GM06990 (cell line): ENCODE data around the gene AHNAK.
"Not testable (repeated sequence)": the region's sequence is repeated elsewhere in the genome, so short reads cannot be mapped to it uniquely, and the experiment has no call there.

ENCODE experiments used
- DNase-seq: peaks from one replicate; pipeline ENCODE4 v3.0.0-alpha.2; 2011; ENCODE audit not compliant: insufficient read length; ENCODE audit errors: extremely low read depth
- H3K27me3 ChIP-seq: replicated peaks from 2 replicates; pipeline ENCODE4 v1.6.0; 2011; ENCODE audit warnings: low read length; ENCODE audit not compliant: control insufficient read depth, insufficient read depth
- H3K36me3 ChIP-seq: 2 replicates; pipeline ENCODE4 v1.5.1; 2011; ENCODE audit warnings: low read length; ENCODE audit not compliant: control insufficient read depth, insufficient read depth
- H3K4me3 ChIP-seq: replicated peaks from 2 replicates; pipeline ENCODE4 v1.5.1; 2011; ENCODE audit warnings: low read depth, mild to moderate bottlenecking, control low read depth, low read length
- TF ChIP-seq, protein P1 (sequence below): IDR thresholded peaks from 2 replicates; pipeline ENCODE4 v1.5.1; 2011; ENCODE audit warnings: low read length, control low read depth, mild to moderate bottlenecking, inconsistent platforms; ENCODE audit not compliant: insufficient read depth, poor library complexity, severe bottlenecking

AHNAK gene

DNA sequence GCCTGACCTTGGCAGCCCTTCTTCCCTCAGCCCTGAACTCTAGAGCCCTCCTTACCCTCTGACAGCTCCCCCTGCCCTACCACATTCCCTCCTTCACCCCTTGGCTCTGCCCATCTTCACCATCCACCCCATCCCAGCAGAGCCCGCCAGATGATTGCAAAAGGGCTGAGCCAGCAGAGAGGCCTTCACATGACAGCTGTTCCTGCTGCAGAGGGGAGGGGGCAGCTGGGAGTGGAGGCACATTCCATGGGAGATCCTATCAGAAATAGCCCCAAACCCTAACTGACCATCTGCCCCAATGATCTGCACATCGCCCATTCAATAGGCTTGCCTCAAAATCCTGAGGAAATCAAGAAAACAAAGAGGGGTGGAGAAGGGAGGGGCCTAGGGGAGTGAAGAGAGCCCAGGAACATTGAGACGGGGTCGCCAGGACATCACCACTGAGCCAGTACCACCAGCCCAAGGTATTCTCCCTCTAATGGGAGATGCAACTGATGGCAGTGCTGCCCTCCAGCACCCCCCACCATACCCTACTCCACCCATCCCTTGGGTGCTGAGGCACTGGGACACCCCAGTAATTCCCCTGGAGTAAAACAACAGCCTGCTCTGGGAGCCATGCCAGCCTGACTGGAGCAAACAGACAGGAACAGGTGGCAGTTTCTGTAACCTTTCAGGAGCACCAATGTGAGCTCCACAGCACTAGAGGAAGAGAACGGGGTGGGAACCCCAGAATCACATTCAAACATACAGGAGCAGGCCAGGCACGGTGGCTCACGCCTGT, 8.0 kb upstream of the AHNAK start:
- TF ChIP-seq, protein P1, sequence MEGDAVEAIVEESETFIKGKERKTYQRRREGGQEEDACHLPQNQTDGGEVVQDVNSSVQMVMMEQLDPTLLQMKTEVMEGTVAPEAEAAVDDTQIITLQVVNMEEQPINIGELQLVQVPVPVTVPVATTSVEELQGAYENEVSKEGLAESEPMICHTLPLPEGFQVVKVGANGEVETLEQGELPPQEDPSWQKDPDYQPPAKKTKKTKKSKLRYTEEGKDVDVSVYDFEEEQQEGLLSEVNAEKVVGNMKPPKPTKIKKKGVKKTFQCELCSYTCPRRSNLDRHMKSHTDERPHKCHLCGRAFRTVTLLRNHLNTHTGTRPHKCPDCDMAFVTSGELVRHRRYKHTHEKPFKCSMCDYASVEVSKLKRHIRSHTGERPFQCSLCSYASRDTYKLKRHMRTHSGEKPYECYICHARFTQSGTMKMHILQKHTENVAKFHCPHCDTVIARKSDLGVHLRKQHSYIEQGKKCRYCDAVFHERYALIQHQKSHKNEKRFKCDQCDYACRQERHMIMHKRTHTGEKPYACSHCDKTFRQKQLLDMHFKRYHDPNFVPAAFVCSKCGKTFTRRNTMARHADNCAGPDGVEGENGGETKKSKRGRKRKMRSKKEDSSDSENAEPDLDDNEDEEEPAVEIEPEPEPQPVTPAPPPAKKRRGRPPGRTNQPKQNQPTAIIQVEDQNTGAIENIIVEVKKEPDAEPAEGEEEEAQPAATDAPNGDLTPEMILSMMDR, result no peak
- Histone ChIP-seq H3K4me3 (no peak overlapping the region), H3K27me3 (no peaks in the 10 kb centered on the region), H3K36me3 (peaks cover 8% of the 10 kb centered on the region)
- no peak for DNase-seq

DNA sequence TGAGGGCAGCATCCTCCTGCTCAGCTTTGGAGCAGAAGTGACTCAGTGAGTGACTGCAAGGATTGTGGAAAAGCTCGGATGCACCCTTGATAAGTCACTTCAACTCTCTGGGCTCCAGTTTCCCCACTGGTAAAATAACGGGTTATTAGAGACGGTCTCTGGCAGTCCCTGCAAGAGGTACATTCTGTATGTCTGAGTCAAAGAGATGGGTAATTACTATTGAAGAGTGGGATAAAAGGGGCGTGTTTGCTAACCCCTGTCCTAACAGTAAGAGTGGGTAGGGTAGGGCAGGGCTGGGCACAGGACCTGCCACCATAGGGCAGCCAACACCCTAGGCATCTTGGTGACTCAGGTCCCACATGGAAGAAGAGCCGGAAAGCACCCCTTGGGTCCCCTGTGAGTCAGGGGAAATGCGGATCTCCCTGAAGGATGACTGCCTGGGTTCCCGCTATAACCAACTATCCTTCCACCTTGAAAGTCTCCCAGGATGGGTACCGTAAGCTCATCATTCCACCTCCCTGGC, 7.3 kb upstream of the AHNAK start:
- H3K4me3 ChIP-seq, result no peak overlapping the region
- TF ChIP-seq, protein P1, result no peak
- no peak for DNase-seq
- H3K36me3 ChIP-seq, result peaks cover 3% of the 10 kb centered on the region
- no peaks in the 10 kb centered on the region for H3K27me3 ChIP-seq

DNA sequence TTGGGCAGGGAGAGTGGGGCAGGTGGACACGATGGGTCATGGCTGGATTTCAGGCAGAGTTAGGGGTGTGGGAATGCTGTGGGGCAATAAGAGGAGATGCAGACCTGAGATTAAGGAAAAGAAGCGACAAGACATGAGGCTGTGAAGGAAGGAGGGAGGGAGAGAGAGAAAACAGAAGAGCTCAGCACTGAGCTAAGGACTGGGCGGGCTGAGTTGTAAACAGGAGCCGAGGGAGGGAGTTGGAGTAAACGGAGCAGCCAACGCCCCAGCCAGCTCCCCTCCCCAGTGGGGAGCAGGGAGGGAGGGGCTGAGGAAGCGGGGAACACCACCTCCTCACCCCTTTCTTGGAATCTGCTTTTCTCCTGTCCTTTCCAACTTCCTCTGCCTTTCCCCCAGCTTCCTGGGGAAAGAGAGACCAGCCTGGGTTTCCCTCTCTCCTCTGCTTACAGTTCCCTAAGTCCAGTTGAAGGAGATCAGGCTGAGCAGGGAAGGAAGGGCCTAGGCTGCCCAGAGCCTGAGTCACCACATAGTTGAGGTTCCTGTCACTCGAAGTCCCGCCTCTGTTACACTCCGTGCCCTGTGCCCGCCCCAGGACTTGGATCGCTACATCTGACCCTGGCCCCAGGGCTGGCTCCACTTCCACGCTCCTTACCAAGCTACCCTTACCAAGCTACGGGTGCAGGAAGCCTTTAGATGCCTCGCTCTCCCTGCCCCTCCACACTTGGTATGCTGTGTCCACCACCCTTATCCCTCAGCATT, 6.7 kb upstream of the AHNAK start:
- Histone ChIP-seq H3K27me3 (no peaks in the 10 kb centered on the region), H3K4me3 (no peak overlapping the region), H3K36me3 (no peaks in the 10 kb centered on the region)
- no peak for DNase-seq
- TF ChIP-seq, protein P1, result no peak

DNA sequence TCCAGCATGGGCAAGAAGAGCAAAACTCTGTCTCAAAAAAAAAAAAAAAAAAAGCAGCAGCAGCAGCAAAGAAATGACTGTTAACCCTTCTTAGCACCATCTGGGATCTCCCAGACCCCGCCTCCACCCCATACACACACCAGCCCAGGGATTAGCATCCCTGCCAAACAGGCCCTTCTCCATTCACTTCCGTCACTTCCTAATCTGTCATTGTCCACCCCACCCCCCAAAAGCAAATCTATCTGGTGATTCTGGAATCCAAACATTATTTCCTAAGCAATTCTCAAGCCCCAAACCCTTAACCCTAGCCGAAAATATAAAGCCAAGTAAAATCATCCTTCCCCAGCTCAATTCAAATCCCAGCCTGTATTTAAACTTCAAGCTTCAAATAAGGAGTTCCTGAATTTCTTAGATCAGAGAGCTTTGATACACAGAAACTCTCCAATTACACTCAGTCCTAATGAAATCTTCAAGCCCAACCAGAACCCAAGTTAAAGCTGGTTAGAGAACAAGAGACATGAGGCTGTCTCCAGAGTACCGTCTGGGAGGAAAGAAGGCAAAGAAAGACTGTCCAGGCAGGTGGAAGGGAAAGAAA, 6.0 kb upstream of the AHNAK start:
- Histone ChIP-seq H3K36me3 (no peaks in the 10 kb centered on the region), H3K27me3 (no peaks in the 10 kb centered on the region), H3K4me3 (no peak overlapping the region)
- TF ChIP-seq, protein P1, result no peak
- DNase-seq, result no peak

DNA sequence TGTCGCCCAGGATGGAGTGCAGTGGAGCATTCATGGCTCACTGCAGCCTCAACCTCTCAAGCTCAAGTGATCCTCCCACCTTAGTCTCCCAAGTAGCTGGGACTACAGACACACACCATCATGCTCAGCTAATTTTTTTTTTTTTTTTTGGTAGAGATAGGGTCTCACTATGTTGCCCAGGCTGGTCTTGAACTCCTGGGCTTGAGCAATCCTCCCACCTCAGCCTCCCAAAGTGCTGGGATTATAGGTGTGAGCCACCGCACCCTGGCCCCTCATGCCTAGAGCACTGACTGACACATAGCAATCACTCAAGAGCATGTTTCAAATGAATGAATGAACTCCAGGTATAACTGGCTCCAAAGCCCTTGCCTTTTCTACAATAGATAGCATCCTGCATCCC, 3.9 kb upstream of the AHNAK start:
- H3K36me3 ChIP-seq, result not testable (repeated sequence)

DNA sequence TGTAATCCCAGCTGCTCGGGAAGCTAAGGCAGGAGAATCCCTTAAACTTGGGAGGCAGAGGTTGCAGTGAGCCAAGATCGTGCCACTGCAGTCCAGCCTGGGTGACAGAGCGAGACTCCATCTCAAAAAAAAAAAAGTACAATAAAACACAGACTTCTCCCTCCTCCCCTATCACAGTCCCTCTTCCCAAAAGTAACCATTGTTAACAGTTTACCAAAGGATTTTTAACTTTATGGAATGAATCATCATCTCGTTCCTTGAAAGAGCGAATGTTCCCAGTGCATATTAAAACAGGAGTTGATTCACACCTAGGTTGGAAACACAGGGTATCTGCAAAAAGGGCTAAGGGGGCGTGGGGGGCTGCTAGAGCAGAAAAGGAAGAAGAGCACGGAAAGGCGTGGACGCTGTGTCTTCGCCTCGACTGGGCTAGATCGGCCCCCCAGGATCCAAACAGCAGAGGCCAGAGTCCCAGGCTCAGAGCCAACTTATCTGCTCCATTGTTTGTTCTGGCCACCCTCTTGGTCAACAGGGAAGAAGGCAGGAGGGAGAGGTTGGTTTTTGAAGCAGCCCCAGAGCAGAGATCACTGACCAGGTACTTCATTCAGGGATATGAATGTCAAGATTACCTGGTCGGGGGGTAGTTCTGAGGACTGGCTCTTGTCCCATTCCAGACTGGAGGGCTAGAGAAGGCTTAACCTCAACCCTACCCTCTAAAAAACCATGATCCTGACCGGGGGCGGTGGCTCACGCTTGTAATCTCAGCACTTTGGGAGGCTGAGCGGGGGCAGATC, 2.1 kb upstream of the AHNAK start:
- Histone ChIP-seq H3K36me3 (no peaks in the 10 kb centered on the region), H3K4me3 (no peak overlapping the region), H3K27me3 (no peaks in the 10 kb centered on the region)
- TF ChIP-seq, protein P1, result no peak
- DNase-seq, result no peak

More for the DNA sequence above, 3.9 kb upstream of the AHNAK start:
- not testable (repeated sequence) for DNase-seq, H3K27me3 ChIP-seq, H3K4me3 ChIP-seq
